Fibroblast of lung (primary cell): ENCODE measurements around the gene WASL. TPM values are rescaled to one million over a fixed set of nuclear protein-coding genes. Genes with fewer than 3 reads are reported as not detected.
A peak's percentile ranks its signal among the peaks of the same experiment; 100 is the strongest.

Source experiments
- DNase-seq, 2 donors: peaks; one replicate each; pipeline versions ENCODE4 v3.0.0 to v3.0.0-alpha.2; 2010; ENCODE audit warnings: low read depth in 2 of 2
- H2AFZ ChIP-seq: 2 replicates; pipeline ENCODE4 v1.5.1; 2012; ENCODE audit warnings: low read length, control low read depth, inconsistent platforms
- H3K27ac ChIP-seq: 2 replicates; pipeline ENCODE4 v1.5.1; 2011; ENCODE audit warnings: low read length, control low read depth; ENCODE audit not compliant: insufficient read depth
- H3K27me3 ChIP-seq: 2 replicates; pipeline ENCODE4 v1.5.1; 2011; ENCODE audit warnings: mild to moderate bottlenecking, low read length; ENCODE audit not compliant: control insufficient read depth, insufficient read depth
- H3K36me3 ChIP-seq: 2 replicates; pipeline ENCODE4 v1.5.1; 2011; ENCODE audit warnings: low read length; ENCODE audit not compliant: control insufficient read depth, insufficient read depth
- H3K4me1 ChIP-seq: 2 replicates; pipeline ENCODE4 v1.5.1; 2011; ENCODE audit warnings: low read length; ENCODE audit not compliant: control insufficient read depth, insufficient read depth; ENCODE audit errors: extremely low read depth
- H3K4me2 ChIP-seq: 2 replicates; pipeline ENCODE4 v1.5.1; 2011; ENCODE audit warnings: low read length, control low read depth; ENCODE audit not compliant: insufficient read depth; ENCODE audit errors: extremely low read depth
- H3K4me3 ChIP-seq, 4 experiments: fragments of 200-600 bp in 1 of 4; sonication (generic) in 1 of 4; replicated peaks in 1 of 4; 2 replicates each; pipeline ENCODE4 v1.5.1; 2011 to 2016; ENCODE audit warnings: low read length in 4 of 4, low read depth in 3 of 4, mild to moderate bottlenecking in 3 of 4, control low read depth in 2 of 4, inconsistent platforms in 1 of 4, mixed read lengths in 1 of 4; ENCODE audit not compliant: insufficient read depth in 1 of 4; ENCODE audit errors: control extremely low read depth in 1 of 4
- H3K79me2 ChIP-seq: 2 replicates; pipeline ENCODE4 v1.5.1; 2012; ENCODE audit warnings: mild to moderate bottlenecking, low read length, inconsistent platforms; ENCODE audit not compliant: control insufficient read depth, insufficient read depth
- H3K9ac ChIP-seq: 2 replicates; pipeline ENCODE4 v1.5.1; 2011; ENCODE audit warnings: mild to moderate bottlenecking, low read length, control low read depth; ENCODE audit not compliant: insufficient read depth
- H3K9me3 ChIP-seq: 2 replicates; pipeline ENCODE4 v1.5.1; 2012; ENCODE audit warnings: low read depth, low read length; ENCODE audit not compliant: control insufficient read depth, insufficient read depth
- H4K20me1 ChIP-seq: 2 replicates; pipeline ENCODE4 v1.5.1; 2011; ENCODE audit warnings: low read length; ENCODE audit not compliant: control insufficient read depth, insufficient read depth; ENCODE audit errors: extremely low read depth
- EZH2 ChIP-seq: IDR thresholded peaks from 2 replicates; pipeline ENCODE4 v1.5.1; 2012; ENCODE audit warnings: low read length, control low read depth, mild to moderate bottlenecking; ENCODE audit errors: missing control alignments
- polyA minus RNA-seq: library from RNA; depleted of rRNA, polyadenylated mRNA; stranded (reverse); fragments of >200 nt; gene quantifications from 2 replicates; pipeline ENCODE4 v1.2.3, GENCODE V29; 2011; ENCODE audit warnings: low replicate concordance
- polyA plus RNA-seq, 2 donors: library from polyadenylated mRNA; depleted of rRNA in 1 of 2; stranded (reverse) in 1 of 2; unstranded in 1 of 2; fragments of >200 nt; gene quantifications; 2 replicates each; pipeline ENCODE4 v1.2.1, GENCODE V29; 2011 to 2012; ENCODE audit warnings: missing spikeins in 1 of 2
- total RNA-seq: library from RNA; depleted of rRNA; stranded (reverse); fragments of >200 nt; gene quantifications from 2 replicates; pipeline ENCODE4 v1.2.1, GENCODE V29; 2014
- TF ChIP-seq, protein P1 (sequence below), 2 donors: IDR thresholded peaks in 1 of 2; conservative IDR thresholded peaks in 1 of 2; 1 replicate in 1 of 2; 2 replicates in 1 of 2; pipeline ENCODE4 v1.5.1; 2011 to 2012; ENCODE audit warnings: low read length in 2 of 2, control low read depth in 1 of 2, inconsistent platforms in 1 of 2, low read depth in 1 of 2, mild to moderate bottlenecking in 1 of 2

The WASL gene
- total RNA-seq (12.1 and 15.4 TPM in 2 replicates), polyA plus RNA-seq (18.0 and 21.0 TPM in 2 replicates), polyA minus RNA-seq (2.5 and 4.2 TPM in 2 replicates)
- polyA plus RNA-seq (2012) = 16.9 and 22.4 TPM in 2 replicates

DNA sequence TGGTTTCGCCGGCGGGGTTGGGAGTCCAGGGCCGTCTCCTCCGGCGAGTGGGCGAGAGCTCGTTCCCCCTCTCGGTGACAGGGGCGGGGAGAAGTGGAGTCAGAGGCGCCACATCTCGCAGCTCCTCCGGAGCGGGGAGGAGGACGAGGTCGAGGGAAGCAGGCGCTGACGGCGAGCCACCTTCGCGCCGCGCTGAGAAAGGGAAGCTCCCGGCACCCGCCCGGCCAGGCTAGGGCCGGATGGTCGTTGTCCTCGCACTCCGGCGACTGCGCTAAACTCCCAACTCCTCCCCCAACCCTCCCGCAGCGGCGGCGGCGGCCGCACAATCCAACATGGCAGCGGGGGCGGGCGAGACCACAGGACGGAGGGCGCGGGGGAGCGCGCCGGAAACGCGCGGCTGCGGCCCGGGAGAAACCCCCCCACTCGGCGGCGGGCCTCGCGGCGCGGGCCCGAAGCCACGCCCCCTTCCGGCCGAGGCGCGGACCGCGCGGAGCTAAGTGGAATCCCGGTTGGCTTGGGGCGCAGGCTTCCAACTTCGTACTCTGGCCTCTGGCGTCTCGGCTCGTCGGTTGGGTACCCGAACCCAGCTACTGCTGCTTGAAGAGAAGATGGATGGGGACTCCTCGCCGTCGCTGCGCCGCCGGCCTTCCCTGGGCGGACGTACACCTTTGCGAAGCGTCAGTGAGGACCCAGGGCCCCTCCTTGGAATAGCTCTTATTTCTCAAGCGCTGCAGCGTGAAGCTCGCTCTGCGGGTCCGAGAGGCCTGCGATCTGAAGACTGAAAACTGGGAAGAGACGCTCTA, at the start of gene WASL:
TSS of gene WASL (minus strand) at position 270 of the 803 bp plus-strand sequence. CDS start at position 1, 269 bp downstream.
- H3K79me2 ChIP-seq = peaks cover 43% of the 10 kb centered on the region
- H3K36me3 ChIP-seq = no peaks in the 10 kb centered on the region
- TF ChIP-seq EZH2 = no peak
- TF ChIP-seq, protein P1, sequence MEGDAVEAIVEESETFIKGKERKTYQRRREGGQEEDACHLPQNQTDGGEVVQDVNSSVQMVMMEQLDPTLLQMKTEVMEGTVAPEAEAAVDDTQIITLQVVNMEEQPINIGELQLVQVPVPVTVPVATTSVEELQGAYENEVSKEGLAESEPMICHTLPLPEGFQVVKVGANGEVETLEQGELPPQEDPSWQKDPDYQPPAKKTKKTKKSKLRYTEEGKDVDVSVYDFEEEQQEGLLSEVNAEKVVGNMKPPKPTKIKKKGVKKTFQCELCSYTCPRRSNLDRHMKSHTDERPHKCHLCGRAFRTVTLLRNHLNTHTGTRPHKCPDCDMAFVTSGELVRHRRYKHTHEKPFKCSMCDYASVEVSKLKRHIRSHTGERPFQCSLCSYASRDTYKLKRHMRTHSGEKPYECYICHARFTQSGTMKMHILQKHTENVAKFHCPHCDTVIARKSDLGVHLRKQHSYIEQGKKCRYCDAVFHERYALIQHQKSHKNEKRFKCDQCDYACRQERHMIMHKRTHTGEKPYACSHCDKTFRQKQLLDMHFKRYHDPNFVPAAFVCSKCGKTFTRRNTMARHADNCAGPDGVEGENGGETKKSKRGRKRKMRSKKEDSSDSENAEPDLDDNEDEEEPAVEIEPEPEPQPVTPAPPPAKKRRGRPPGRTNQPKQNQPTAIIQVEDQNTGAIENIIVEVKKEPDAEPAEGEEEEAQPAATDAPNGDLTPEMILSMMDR (conservative IDR thresholded peaks at IDR 0.05 in 1 of 2, IDR thresholded peaks at IDR 0.05 in 1 of 2; ENCODE audit: low read depth in 1 of 2, low read length in 2 of 2) = no peak

DNA sequence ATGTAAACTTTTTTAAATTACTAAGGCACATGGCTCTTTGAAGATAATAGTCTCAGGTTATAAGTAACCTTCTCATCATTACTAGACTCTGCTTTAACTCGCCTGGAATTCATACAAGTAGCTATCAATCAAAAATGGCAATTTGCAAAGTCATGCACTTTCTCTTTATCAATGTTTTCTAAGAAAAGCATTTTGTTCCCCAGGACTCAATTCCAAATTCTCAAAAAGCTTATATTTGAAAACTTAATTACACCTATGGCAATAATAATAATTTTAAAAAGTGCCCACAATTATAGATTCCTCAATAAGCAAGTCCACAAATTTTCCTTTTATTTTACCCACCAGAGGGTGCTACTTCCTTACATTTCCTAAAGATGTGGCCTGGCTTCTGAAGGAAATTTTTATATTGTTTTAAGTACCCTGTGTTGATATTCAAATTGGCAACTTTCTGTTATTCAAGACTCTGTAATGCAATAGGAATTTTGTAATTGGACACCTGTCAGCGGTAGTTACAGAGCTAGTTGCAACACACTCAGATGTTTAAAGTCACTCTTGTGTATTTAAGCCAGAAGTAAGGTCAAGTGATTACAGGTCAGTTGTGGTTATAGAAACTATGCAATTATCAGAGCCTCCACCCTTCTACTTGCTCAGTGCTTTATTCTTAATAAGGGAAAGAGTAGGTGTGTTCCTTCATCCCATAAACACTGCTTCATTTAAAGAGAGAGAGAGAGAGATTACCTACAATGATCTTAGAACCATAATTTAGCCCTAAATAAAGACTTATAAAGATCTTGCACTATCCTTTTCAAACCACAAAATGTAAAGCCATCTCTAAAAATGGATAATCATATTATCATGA, 49.1 kb upstream of the WASL start:
- Histone ChIP-seq H3K4me2 (no peak overlapping the region), H3K79me2 (no peaks in the 10 kb centered on the region), H3K27ac (no peak overlapping the region), H3K9me3 (no peaks in the 10 kb centered on the region), H3K27me3 (no peaks in the 10 kb centered on the region), H4K20me1 (no peaks in the 10 kb centered on the region), H3K36me3 (no peaks in the 10 kb centered on the region), H3K4me3 (no peak overlapping the region), H2AFZ (no peak overlapping the region), H3K9ac (no peak overlapping the region), H3K4me1 (no peaks in the 10 kb centered on the region)
- no peak for TF ChIP-seq EZH2
- TF ChIP-seq, protein P1 (conservative IDR thresholded peaks at IDR 0.05 in 1 of 2, IDR thresholded peaks at IDR 0.05 in 1 of 2; ENCODE audit: low read depth in 1 of 2, low read length in 2 of 2) = peak; percentile 33 to 43
- DNase-seq = peak; percentile 94 to 95

More for the DNA sequence above, at the start of gene WASL:
- Histone ChIP-seq H3K27me3 (no peaks in the 10 kb centered on the region), H3K9me3 (no peaks in the 10 kb centered on the region), H4K20me1 (no peaks in the 10 kb centered on the region), H3K27ac (peak within 1 kb of the TSS; percentile 85), H3K4me1 (no peaks in the 10 kb centered on the region), H2AFZ (peak within 1 kb of the TSS; percentile 98), H3K9ac (peak within 1 kb of the TSS; percentile 85), H3K4me2 (peak within 1 kb of the TSS; percentile 80), H3K4me3 (peak within 1 kb of the TSS; percentile 87 to 93 (median 91))
- DNase-seq = peak; percentile 87 to 88

DNA sequence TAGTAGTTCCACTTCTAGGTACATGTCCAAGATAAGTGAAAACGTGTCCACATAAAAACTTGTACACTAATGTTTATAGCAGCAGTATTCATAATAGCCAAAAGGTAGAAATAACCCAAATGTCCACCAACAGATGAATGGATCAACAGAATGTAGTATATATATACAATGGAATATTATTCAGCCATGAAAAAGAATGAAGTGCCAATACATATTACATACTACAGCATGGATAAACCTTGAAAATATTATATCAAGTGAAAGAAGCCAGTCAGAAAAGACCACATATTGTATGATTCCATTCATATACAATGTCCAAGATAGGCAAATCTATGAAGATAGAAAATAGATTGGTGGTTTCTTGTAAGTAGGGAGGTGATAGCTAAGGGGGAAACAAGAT, 47.8 kb upstream of the WASL start:
- Histone ChIP-seq H3K9me3 (no peaks in the 10 kb centered on the region), H3K79me2 (no peaks in the 10 kb centered on the region), H3K27ac (no peak overlapping the region), H3K4me3 (no peak overlapping the region), H3K36me3 (no peaks in the 10 kb centered on the region), H4K20me1 (no peaks in the 10 kb centered on the region), H3K9ac (no peak overlapping the region), H3K4me1 (no peaks in the 10 kb centered on the region), H3K27me3 (no peaks in the 10 kb centered on the region), H3K4me2 (no peak overlapping the region), H2AFZ (no peak overlapping the region)
- DNase-seq = no peak
- TF ChIP-seq, protein P1 (conservative IDR thresholded peaks at IDR 0.05 in 1 of 2, IDR thresholded peaks at IDR 0.05 in 1 of 2; ENCODE audit: low read depth in 1 of 2, low read length in 2 of 2) = no peak
- TF ChIP-seq EZH2 = no peak
